ENCODE results near the gene ABCC1.
"Not testable (repeated sequence)": the region's sequence is repeated elsewhere in the genome, so short reads cannot be mapped to it uniquely, and the experiment has no call there.

The ABCC1 gene

DNA sequence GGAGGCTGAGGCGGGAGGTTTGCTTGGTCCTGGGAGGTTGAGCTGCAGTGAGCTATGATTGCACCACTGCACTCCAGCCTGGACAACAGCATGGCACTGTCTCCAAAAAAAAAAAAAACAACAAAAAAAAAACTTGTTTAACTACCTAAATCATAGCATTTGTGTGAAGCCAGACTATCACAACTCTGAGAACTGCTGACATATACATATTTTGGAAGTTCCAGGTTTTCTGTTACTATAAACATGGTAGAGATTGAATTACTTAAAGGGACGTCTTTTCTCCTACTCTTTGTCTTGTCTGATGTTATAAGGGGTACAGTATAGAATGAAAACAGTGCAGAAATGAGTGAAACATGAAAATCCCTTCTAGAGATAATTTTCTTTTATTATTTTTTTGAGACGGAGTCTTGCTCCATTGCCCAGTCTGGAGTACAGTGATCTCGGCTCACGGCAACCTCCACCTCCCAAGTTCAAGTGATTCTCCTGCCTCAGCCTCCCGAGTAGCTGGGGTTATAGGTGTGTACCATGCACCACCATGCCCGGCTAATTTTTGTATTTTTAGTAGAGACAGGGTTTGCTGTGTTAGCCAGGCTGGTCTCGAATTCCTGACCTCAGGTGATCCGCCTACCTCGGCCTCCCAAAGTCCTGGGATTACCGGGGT is 18.4 kb downstream of the ABCC1 start:
- no peak for DNase-seq (ENCODE audit: low read depth, low spot score)

DNA sequence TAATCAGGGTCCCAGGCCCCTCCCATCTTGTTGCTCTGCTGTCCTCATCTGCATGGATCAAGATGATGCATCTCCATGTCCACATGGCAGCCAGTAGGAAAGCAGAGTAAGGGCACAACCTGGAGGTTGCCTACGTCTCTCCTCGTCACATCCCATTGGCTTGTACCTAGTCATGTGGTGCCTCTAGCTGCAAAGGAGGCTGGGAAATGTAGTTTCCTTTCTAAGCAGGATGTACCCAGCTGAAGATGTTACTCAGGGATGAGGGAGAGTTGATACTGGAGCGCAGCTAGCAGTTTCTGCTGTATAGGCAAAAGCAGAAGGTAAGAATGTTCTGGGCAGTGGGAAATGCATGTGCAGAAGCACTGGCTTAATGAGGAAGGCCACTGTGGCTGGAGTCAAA is 20.8 kb downstream of the ABCC1 start:
- DNase-seq (ENCODE audit: low read depth, low spot score), result no peak

- DNase-seq (ENCODE audit: low read depth, low spot score), result no peak
Observed at GRCh38 chr16:15970743-15971439, 21.5 kb downstream of the ABCC1 start.

- DNase-seq (ENCODE audit: low read depth, low spot score), result no peak
Observed at GRCh38 chr16:15971440-15971815, 22.0 kb downstream of the ABCC1 start.

- no peak for DNase-seq (ENCODE audit: low read depth, low spot score)
Observed at GRCh38 chr16:15972046-15972868, 22.8 kb downstream of the ABCC1 start.

GRCh38 chr16:15973421-15973820 is 24.0 kb downstream of the ABCC1 start:
- DNase-seq (ENCODE audit: low read depth, low spot score), result no peak

DNA sequence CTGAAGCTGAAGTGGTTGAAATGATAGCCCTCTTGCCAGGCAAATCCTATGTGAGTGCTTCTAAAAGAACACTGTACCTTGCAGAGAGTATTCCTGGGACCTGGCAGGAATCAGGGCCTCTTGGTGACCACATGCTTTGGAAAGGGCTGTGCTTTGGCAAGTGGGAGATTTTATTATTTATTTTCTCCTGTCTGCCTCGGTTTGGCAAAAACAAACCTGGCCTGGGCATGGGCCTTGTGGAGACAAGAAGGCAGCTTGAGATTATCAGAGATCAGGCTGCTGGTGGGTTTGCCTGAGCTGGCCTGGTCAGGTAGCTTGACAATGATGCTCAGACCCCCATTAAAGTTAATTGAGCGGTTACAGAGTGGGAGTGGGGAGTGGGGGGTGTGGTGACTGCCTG is 24.6 kb downstream of the ABCC1 start:
- DNase-seq (ENCODE audit: low read depth, low spot score), result no peak

DNA sequence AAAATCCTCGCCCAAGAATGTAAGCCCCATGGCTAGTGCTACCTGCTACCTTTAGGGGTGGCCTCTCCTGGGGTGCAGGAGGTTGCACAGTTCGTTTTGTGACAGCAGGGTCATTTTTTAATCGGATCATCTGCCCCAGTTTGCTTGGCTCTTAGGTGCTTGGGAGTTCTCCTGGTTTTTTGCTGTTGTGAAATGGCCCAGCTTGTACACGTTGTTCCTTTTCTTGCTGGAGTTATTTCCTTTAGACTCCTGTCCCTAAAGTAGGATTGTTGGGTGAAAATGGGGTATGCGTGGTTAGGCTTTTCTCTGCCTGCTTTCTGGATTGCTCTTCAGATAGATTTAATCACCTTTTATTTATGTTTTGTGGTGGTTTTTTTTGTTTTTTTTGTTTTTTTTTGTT is 25.8 kb downstream of the ABCC1 start:
- DNase-seq (ENCODE audit: low read depth, low spot score), result no peak

DNA sequence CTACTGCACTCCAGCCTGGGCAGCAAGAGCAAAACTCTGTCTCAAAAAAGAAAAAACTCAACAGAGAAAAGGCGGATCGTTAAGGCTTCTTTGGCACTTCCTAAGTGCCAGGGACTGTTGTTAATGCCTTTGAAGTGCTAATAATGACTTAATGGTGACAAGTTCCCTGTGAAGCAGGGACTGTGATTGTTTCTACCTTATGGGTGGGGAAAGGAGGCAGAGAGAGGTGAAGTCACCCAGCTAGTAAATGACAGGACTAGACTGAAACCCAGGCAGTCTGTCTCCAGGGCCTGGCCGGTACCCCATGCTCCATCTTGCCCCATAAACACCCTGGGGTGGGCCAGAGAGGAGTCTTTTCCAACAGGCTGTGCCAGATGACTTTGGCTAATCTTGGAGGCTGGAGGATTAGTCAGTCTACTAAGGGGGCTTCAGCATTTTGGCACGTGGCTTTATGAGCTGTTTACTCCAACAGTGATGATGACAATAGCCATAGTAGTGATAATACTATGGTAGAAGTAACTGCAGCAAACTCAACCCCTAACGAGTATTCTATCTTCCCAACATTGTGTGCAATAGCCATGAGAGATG is 26.9 kb downstream of the ABCC1 start:
- DNase-seq (ENCODE audit: low read depth, low spot score), result no peak

DNA sequence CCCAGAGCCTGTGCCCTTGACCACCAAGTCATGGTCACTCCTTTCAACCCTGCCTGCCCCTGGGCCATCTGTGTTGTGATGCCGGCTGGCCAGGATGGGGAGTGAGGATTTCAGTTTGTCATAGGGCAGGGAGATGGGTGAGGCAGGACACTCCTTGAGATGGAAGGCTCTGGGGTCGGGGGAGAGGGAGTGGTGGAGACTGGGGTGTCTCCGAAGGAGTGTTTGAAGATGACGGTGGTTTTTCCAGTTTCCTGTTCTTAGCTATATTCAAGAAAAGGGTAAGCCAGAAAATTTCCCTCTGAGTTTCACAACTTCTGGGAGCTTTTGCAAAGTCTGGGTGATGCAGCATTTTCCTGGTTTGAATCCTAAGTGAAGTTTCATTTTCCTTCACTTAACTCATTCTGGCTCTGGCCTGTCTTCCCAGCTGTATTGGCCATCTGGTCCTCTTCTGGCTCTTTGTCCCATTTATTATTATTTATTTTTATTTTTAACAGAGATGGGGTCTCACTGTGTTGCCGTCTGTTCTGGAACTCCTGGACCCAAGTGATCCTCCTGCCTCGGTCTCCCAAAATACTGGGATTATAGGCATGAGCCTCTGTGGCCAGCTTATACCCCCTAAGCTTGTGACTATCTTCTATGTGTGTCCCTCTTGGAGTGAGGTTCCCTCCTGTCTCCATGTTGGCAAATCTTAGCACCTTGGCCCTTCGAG is 27.7 kb downstream of the ABCC1 start:
- no peak for DNase-seq (ENCODE audit: low read depth, low spot score)

DNA sequence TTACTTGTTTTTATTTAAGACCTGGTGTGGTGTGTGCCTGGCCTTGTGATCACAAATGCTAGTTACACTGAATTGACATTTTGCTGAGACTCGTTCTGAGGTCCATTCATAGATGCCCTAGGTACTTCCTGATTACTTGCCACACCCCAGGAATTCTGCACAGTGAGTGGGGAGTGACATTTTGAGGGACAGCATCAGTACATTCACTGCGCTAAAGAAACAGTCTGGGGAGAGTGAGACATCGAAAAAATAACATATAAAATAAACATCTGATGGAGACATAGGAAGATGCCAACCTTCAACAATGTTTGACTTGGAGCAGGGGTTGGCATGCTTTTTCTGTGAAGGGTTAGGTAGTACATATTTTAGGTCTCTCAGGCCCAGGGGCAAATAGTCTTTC is 30.4 kb downstream of the ABCC1 start:
- DNase-seq (ENCODE audit: low read depth, low spot score), result no peak

DNA sequence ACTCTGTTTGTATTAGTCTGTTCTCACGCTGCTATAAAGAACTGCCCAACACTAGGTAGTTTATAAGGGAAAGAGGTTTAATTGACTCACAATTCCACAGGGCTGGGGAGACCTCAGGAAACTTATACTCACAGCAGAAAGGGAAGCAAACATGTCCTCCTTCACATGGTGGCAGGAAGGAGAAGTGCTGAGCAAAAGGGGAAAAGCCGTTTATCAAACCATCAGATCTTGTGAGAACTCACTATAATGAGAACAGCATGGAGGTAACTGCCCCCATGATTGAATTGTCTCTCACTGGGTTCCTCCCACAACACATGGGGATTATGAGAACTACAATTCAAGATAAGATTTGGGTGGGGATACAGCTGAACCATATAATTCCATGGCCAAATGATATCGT is 30.9 kb downstream of the ABCC1 start:
- no peak for DNase-seq (ENCODE audit: low read depth, low spot score)

DNA sequence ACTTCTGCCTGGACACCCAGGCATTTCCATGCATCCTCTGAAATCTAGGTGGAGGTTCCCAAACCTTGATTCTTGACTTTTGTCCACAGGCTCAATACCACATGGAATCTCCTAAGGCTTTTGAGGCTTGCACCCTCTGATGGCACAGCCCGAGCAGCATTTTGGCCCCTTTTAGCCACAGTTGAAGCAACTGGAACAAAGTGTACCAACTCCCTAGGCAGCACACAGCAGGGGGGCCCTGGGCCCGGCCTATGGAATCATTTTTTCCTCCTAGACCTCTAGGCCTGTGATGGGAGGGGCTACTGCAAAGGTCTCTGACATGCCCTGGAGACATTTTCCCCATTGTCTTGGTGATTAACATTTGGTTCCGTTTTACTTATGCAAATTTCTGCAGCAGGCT is 32.0 kb downstream of the ABCC1 start:
- no peak for DNase-seq (ENCODE audit: low read depth, low spot score)

- DNase-seq (ENCODE audit: low read depth, low spot score), result not testable (repeated sequence)
Observed at GRCh38 chr16:15982194-15982915, 32.9 kb downstream of the ABCC1 start.

DNA sequence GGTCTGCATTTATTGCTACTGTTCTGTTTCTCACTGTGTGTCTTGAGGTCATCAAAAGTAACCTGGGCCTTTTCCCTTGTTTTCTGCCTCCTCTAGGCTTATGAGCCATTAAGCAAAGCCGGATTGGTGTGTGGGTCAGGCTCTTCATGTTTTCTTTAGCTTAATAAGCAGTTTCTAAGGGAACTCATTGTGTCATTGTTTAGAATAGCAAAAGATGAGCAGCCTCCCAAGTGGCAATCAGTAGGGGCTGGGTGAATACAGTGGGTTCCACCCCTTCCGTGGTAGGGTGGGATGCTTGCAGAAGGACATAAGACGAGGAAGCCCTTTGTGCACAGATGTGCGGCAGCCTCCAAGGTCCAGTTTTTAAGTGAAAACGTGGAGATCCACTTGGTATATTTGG is 34.5 kb downstream of the ABCC1 start:
- DNase-seq (ENCODE audit: low read depth, low spot score), result no peak

GRCh38 chr16:15985144-15985543 is 35.7 kb downstream of the ABCC1 start:
- DNase-seq (ENCODE audit: low read depth, low spot score), result no peak

GRCh38 chr16:15986261-15986660 is 36.8 kb downstream of the ABCC1 start:
- DNase-seq (ENCODE audit: low read depth, low spot score), result no peak

GRCh38 chr16:15988268-15989013 is 39.0 kb downstream of the ABCC1 start:
- no peak for DNase-seq (ENCODE audit: low read depth, low spot score)

GRCh38 chr16:15990902-15991301 is 41.5 kb downstream of the ABCC1 start:
- DNase-seq (ENCODE audit: low read depth, low spot score), result no peak

DNA sequence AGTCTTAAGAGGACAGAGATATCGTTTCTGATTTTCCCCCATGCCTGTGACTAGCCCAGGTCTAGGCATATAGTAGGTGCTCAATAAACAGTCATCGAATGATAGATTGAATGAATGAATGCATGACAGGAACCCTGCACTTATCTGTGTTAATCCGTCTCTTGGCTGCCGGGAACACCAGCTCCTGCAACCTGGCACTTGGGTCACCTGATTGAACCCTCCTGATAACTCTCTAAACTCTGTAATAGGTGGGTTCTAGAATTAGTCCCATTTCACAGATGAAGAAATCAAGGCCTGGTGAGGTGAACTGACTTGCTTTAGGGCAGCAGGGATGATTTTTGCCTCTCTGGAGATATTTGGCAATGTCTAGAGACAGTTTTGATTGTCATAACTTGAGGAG is 43.7 kb downstream of the ABCC1 start:
- no peak for DNase-seq (ENCODE audit: low read depth, low spot score)
